IPS DF 6.9 (cell line): ENCODE results near the gene PAQR4.

Experiments used
- DNase-seq: peaks from one replicate; pipeline ENCODE4 v3.0.0-alpha.2; 2013; ENCODE audit warnings: low read depth, low spot score
- H3K27ac ChIP-seq: one replicate; pipeline ENCODE4 v1.5.1; 2013; ENCODE audit warnings: low read length, control low read depth
- H3K27me3 ChIP-seq: 2 replicates; pipeline ENCODE4 v1.6.1; 2013; ENCODE audit warnings: mild to moderate bottlenecking, low read length; ENCODE audit not compliant: control insufficient read depth, insufficient read depth
- H3K36me3 ChIP-seq: 2 replicates; pipeline ENCODE4 v1.6.1; 2013; ENCODE audit warnings: low read length; ENCODE audit not compliant: control insufficient read depth, insufficient read depth
- H3K4me1 ChIP-seq: 2 replicates; pipeline ENCODE4 v1.6.1; 2013; ENCODE audit warnings: low read length; ENCODE audit not compliant: control insufficient read depth, insufficient read depth
- H3K4me3 ChIP-seq: 2 replicates; pipeline ENCODE4 v1.5.1; 2013; ENCODE audit warnings: mild to moderate bottlenecking, low read length
- H3K9me3 ChIP-seq: 2 replicates; pipeline ENCODE4 v1.6.1; 2013; ENCODE audit warnings: low read length, inconsistent platforms; ENCODE audit not compliant: control insufficient read depth, insufficient read depth
- WGBS: extraction: QIAGEN DNeasy Blood & Tissue Kit; methylation state at CpG from one replicate; pipeline ENCODE4 v1.1.7; 2013; ENCODE audit warnings: mixed read lengths, missing lambda C conversion rate; ENCODE audit not compliant: insufficient read length, insufficient coverage; 5-methylcytosine and 5-hydroxymethylcytosine counted together

PAQR4 gene

DNA sequence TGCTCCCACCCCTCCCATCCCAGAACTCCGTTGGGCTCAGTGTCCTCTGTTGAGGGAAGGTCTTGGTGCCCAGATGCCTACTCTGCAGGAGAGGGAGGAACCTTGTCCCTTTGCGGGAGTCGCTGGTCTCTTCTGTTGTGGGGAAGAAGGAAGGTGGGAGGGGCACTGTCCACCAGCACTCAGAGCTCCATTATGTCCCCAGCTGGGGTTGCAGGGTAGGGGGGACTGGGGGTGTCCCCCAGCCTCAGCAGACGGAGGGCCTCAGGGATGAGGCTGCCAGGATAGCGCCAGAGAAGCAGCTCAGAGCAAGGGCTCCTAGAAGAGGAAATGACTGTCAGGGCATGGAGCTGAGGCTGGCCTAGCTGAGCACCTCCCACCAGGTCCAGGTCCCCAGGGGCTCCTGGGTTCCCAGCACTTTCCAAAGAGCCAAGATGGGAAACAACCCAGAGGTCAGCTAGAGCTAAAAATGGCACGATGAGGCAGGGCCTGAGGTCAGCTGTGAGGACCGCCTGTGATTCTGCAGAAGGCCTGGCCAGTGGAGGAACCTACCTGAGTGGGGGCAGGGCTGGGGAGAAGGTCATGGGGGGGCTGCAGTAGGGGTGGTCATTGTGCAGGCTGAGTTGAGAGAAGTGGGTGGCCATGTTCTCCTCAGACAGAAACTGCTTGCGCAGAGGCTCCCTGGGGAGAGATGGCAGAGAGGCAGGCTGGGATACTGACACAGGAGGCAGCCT lies 53.7 kb downstream of the PAQR4 start:
- Histone ChIP-seq H3K4me3 (peak overlapping the region; percentile 60; the same call in 1 of the 2 replicates), H3K9me3 (no peaks in the 10 kb centered on the region), H3K36me3 (peaks cover 18% of the 10 kb centered on the region), H3K4me1 (peaks cover 6% of the 10 kb centered on the region), H3K27me3 (no peaks in the 10 kb centered on the region), H3K27ac (no peak overlapping the region)
- WGBS, result no CpG with 5 or more reads among the region's 8 CpGs
- no peak for DNase-seq
